Hepatocyte (in vitro differentiated cells): ENCODE results near the gene IGSF22. TPM values are rescaled to one million over a fixed set of nuclear protein-coding genes. Genes with fewer than 3 reads are reported as not detected.
A peak's percentile ranks its signal among the peaks of the same experiment; 100 is the strongest.

Source experiments
- DNase-seq: peaks from one replicate; pipeline ENCODE4 v3.0.0-alpha.2; 2016; ENCODE audit warnings: low spot score
- H2AFZ ChIP-seq: fragments of 200-600 bp; sonication (generic); 2 replicates; pipeline ENCODE4 v1.6.0; 2016; ENCODE audit warnings: antibody characterized with exemption, mild to moderate bottlenecking
- H3K27ac ChIP-seq: fragments of 200-600 bp; sonication (generic); 2 replicates; pipeline ENCODE4 v1.5.1; 2016; ENCODE audit warnings: mild to moderate bottlenecking
- H3K27me3 ChIP-seq: fragments of 200-600 bp; sonication (generic); 2 replicates; pipeline ENCODE4 v1.6.1; 2016
- H3K36me3 ChIP-seq: fragments of 200-600 bp; sonication (generic); replicated peaks from 2 replicates; pipeline ENCODE4 v1.5.1; 2016; ENCODE audit warnings: low read depth; ENCODE audit not compliant: insufficient read depth
- H3K4me1 ChIP-seq: fragments of 200-600 bp; sonication (generic); 2 replicates; pipeline ENCODE4 v1.5.1; 2016; ENCODE audit warnings: mild to moderate bottlenecking, moderate library complexity; ENCODE audit not compliant: insufficient read depth
- H3K4me2 ChIP-seq: fragments of 200-600 bp; sonication (generic); 2 replicates; pipeline ENCODE4 v1.6.0; 2016
- H3K4me3 ChIP-seq: fragments of 200-600 bp; sonication (generic); 2 replicates; pipeline ENCODE4 v1.5.1; 2016; ENCODE audit warnings: mild to moderate bottlenecking
- H3K79me2 ChIP-seq: fragments of 200-600 bp; sonication (generic); 2 replicates; pipeline ENCODE4 v1.6.0; 2017; ENCODE audit warnings: mild to moderate bottlenecking
- H3K9me2 ChIP-seq: fragments of 200-600 bp; sonication (generic); replicated peaks from 2 replicates; pipeline ENCODE4 v1.6.0; 2017; ENCODE audit warnings: mild to moderate bottlenecking; ENCODE audit not compliant: insufficient read depth
- H3K9me3 ChIP-seq: fragments of 200-600 bp; sonication (generic); 2 replicates; pipeline ENCODE4 v1.5.1; 2016; ENCODE audit warnings: low read depth, mild to moderate bottlenecking
- H4K20me1 ChIP-seq: fragments of 200-600 bp; sonication (generic); 2 replicates; pipeline ENCODE4 v1.6.0; 2016; ENCODE audit warnings: mild to moderate bottlenecking; ENCODE audit not compliant: insufficient read depth, poor library complexity, severe bottlenecking
- EZH2 ChIP-seq: fragments of 200-600 bp; sonication (generic); IDR thresholded peaks from 2 replicates; pipeline ENCODE4 v1.6.1; 2016; ENCODE audit warnings: antibody characterized with exemption, mild to moderate bottlenecking, borderline replicate concordance
- EZH2phosphoT487 ChIP-seq: fragments of 200-600 bp; sonication (generic); IDR thresholded peaks from one replicate; pipeline ENCODE4 v1.6.1; 2018; ENCODE audit warnings: antibody characterized with exemption, mild to moderate bottlenecking, low read depth, moderate library complexity; ENCODE audit not compliant: unreplicated experiment, severe bottlenecking
- WGBS: methylation state at CpG from one replicate; pipeline ENCODE4 v1.1.6; 2016; ENCODE audit warnings: low lambda C conversion rate; ENCODE audit errors: missing lambda C conversion rate; 5-methylcytosine and 5-hydroxymethylcytosine counted together
- polyA plus RNA-seq: library from polyadenylated mRNA; unstranded; fragments of >200 nt; fragmentation: Nextera tagmentation; extraction: Ambion mirVana; gene quantifications from 2 replicates; pipeline ENCODE4 v1.2.1, GENCODE V29; 2016
- total RNA-seq: library from RNA; depleted of rRNA; stranded (reverse); fragments of >200 nt; gene quantifications from 2 replicates; pipeline ENCODE4 v1.2.3, GENCODE V29; 2014
- TF ChIP-seq, protein P1 (sequence below): fragments of 200-600 bp; sonication (generic); IDR thresholded peaks from 2 replicates; pipeline ENCODE4 v1.5.1; 2016; ENCODE audit warnings: antibody characterized with exemption, mild to moderate bottlenecking; ENCODE audit not compliant: poor library complexity

IGSF22 gene
- total and polyA plus RNA-seq, 2 experiments from 2014 or later = not detected

DNA sequence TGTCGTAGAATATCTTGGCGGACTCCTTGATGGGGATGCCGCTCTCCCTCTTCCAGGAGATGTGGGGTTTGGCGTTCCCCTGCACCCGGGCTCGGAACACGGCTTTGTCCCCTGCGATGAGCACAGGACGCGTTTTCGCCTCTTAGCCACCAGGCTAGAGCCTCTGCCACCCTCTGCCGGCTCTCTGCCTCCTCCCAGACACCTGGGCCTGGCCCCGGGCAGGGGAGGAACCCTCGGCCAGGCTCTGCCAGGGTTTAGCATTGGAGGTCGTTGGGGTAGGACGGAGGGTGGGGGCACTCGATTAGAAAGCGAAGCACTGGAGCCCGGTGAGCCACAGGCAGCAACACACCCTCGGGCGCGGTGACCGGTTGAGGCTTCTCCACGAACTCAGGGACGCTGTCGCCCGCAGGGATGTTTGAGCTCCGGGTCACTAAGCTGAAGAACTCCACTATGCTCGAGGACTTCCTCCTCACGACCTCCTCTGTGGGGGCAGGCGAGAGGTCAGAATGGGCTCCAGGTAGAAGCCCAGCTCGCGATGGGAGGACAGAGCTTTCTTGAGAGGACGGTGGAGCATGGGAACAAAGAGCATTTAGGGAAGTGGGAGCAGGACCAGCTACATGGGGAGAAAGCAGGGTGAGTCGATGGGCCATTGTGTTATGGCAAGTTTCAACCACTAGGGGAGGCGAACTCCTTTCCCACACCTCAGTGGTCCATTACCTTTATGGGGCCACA lies 4.3 kb downstream of the IGSF22 start:
- peak overlapping the region; percentile 64 for H3K4me3 ChIP-seq
- H3K27ac ChIP-seq = peak overlapping the region; percentile 74
- H2AFZ ChIP-seq = peak overlapping the region; percentile 94
- H3K9me3 ChIP-seq = no peaks in the 10 kb centered on the region
- no peaks in the 10 kb centered on the region for H3K9me2 ChIP-seq
- peak overlapping the region; percentile 95 for H3K4me2 ChIP-seq
- no peaks in the 10 kb centered on the region for H4K20me1 ChIP-seq
- no peaks in the 10 kb centered on the region for H3K36me3 ChIP-seq
- no peak for TF ChIP-seq EZH2phosphoT487
- TF ChIP-seq, protein P1, sequence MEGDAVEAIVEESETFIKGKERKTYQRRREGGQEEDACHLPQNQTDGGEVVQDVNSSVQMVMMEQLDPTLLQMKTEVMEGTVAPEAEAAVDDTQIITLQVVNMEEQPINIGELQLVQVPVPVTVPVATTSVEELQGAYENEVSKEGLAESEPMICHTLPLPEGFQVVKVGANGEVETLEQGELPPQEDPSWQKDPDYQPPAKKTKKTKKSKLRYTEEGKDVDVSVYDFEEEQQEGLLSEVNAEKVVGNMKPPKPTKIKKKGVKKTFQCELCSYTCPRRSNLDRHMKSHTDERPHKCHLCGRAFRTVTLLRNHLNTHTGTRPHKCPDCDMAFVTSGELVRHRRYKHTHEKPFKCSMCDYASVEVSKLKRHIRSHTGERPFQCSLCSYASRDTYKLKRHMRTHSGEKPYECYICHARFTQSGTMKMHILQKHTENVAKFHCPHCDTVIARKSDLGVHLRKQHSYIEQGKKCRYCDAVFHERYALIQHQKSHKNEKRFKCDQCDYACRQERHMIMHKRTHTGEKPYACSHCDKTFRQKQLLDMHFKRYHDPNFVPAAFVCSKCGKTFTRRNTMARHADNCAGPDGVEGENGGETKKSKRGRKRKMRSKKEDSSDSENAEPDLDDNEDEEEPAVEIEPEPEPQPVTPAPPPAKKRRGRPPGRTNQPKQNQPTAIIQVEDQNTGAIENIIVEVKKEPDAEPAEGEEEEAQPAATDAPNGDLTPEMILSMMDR = peak; percentile 58
- TF ChIP-seq EZH2 = no peak
- 2% methylated on average over 33 of the region's 36 CpGs for WGBS
- H3K79me2 ChIP-seq = no peaks in the 10 kb centered on the region
- H3K27me3 ChIP-seq = no peaks in the 10 kb centered on the region
- H3K4me1 ChIP-seq = peaks cover 14% of the 10 kb centered on the region
- DNase-seq = peak; percentile 61

- Histone ChIP-seq H3K9me3 (no peaks in the 10 kb centered on the region), H3K79me2 (no peaks in the 10 kb centered on the region), H3K27ac (peak overlapping the region; percentile 74), H4K20me1 (no peaks in the 10 kb centered on the region), H2AFZ (peak overlapping the region; percentile 94), H3K36me3 (no peaks in the 10 kb centered on the region), H3K4me1 (peaks cover 14% of the 10 kb centered on the region), H3K4me3 (peak overlapping the region; percentile 64), H3K27me3 (no peaks in the 10 kb centered on the region), H3K9me2 (no peaks in the 10 kb centered on the region), H3K4me2 (peak overlapping the region; percentile 95)
- DNase-seq = peak; percentile 90
- no peak for TF ChIP-seq EZH2
- TF ChIP-seq, protein P1 = no peak
- TF ChIP-seq EZH2phosphoT487 = no peak
- WGBS = 6% methylated on average over 40 of the region's 41 CpGs
Observed at GRCh38 chr11:18720808-18721560, 5.0 kb downstream of the IGSF22 start.

DNA sequence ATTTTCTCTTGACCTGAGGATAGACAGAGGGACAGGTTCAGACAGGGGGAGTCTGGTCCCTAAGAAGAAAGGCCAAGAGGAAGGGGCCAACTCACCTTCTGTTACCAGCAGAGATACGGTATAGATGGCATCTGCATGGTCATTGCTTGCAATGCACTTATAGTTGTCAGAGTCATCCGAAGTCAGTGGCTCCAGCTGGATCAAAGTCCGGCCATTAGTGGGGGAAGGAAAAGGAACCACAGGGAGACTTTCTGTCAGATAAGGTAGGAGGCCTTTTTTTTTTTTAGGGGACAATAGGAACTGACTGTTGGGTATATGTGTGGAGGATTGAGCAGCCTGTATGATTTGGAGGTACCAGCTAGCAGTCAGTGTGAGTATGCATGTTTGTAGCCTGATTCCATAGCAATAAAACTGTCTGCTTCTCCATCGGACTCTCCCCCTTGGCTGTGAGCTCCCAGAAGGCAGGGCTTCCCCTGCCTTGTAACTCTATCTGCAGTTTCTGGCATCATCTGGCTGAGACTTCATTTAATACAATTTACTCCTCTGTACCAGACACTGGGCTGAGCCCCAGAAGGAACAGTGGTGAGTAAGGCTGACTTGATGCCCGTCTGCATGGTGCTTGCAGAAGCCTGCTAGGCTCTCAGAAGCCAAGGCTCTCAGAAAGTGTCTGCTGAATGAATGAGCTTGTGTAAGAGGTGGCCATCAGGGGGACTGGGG lies 5.7 kb downstream of the IGSF22 start:
- H3K9me3 ChIP-seq = no peaks in the 10 kb centered on the region
- H3K79me2 ChIP-seq = no peaks in the 10 kb centered on the region
- H3K4me2 ChIP-seq = peak overlapping the region; percentile 95
- peak; percentile 64 for DNase-seq
- H3K4me3 ChIP-seq = no peak overlapping the region
- peaks cover 14% of the 10 kb centered on the region for H3K4me1 ChIP-seq
- WGBS = 49% methylated on average over 5 of the region's 5 CpGs
- no peaks in the 10 kb centered on the region for H3K27me3 ChIP-seq
- peak overlapping the region; percentile 74 for H3K27ac ChIP-seq
- no peaks in the 10 kb centered on the region for H4K20me1 ChIP-seq
- peak overlapping the region; percentile 94 for H2AFZ ChIP-seq
- TF ChIP-seq, protein P1 = no peak
- TF ChIP-seq EZH2phosphoT487 (no peak), EZH2 (no peak)
- no peaks in the 10 kb centered on the region for H3K36me3 ChIP-seq
- no peaks in the 10 kb centered on the region for H3K9me2 ChIP-seq
